ENCODE measurements around the gene EVI5. TPM values are rescaled to one million over a fixed set of nuclear protein-coding genes. Genes with fewer than 3 reads are reported as not detected.

Gene EVI5
- polyA plus RNA-seq, 2 of the 4 experiments (the other 2 are of a cell fraction) = 10.2 to 10.4 TPM

- DNase-seq (ENCODE audit: low read depth in 1 of 2, low spot score in 1 of 2) (no peak), FAIRE-seq (no peak), ATAC-seq (no peak)
- TF ChIP-seq FOSB (CRISPR knock-in tag; IDR thresholded peaks at IDR 0.05) (no peak), GATA3 (IDR thresholded peaks at IDR 0.05; ENCODE audit: borderline replicate concordance) (no peak), MYC (IDR thresholded peaks at IDR 0.05; ENCODE audit: borderline replicate concordance, low read length) (no peak), FOXS1 (CRISPR knock-in tag; IDR thresholded peaks at IDR 0.05) (no peak), MAZ (IDR thresholded peaks at IDR 0.05; ENCODE audit: borderline replicate concordance, low read depth, low read length) (no peak), FOSL2 (IDR thresholded peaks at IDR 0.05) (no peak), FOSL2 (CRISPR knock-in tag; IDR thresholded peaks at IDR 0.05) (no peak), HOXB13 (CRISPR knock-in tag; IDR thresholded peaks at IDR 0.05; ENCODE audit: low read depth) (no peak), HOXB5 (CRISPR knock-in tag; IDR thresholded peaks at IDR 0.05) (no peak), CEBPB (IDR thresholded peaks at IDR 0.05) (no peak), ESRRA (IDR thresholded peaks at IDR 0.05; ENCODE audit: borderline replicate concordance, low read length) (no peak), ZC3H11A (IDR thresholded peaks at IDR 0.05) (no peak), NFE2L2 (conservative IDR thresholded peaks at IDR 0.05; ENCODE audit: low read length) (no peak), JUNB (IDR thresholded peaks at IDR 0.05) (no peak), PHF8 (IDR thresholded peaks at IDR 0.05; ENCODE audit: borderline replicate concordance, low read depth) (no peak)
- TF ChIP-seq, protein P1, sequence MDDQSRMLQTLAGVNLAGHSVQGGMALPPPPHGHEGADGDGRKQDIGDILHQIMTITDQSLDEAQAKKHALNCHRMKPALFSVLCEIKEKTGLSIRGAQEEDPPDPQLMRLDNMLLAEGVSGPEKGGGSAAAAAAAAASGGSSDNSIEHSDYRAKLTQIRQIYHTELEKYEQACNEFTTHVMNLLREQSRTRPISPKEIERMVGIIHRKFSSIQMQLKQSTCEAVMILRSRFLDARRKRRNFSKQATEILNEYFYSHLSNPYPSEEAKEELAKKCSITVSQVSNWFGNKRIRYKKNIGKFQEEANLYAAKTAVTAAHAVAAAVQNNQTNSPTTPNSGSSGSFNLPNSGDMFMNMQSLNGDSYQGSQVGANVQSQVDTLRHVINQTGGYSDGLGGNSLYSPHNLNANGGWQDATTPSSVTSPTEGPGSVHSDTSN (IDR thresholded peaks at IDR 0.05) = no peak
- TF ChIP-seq, protein P2, sequence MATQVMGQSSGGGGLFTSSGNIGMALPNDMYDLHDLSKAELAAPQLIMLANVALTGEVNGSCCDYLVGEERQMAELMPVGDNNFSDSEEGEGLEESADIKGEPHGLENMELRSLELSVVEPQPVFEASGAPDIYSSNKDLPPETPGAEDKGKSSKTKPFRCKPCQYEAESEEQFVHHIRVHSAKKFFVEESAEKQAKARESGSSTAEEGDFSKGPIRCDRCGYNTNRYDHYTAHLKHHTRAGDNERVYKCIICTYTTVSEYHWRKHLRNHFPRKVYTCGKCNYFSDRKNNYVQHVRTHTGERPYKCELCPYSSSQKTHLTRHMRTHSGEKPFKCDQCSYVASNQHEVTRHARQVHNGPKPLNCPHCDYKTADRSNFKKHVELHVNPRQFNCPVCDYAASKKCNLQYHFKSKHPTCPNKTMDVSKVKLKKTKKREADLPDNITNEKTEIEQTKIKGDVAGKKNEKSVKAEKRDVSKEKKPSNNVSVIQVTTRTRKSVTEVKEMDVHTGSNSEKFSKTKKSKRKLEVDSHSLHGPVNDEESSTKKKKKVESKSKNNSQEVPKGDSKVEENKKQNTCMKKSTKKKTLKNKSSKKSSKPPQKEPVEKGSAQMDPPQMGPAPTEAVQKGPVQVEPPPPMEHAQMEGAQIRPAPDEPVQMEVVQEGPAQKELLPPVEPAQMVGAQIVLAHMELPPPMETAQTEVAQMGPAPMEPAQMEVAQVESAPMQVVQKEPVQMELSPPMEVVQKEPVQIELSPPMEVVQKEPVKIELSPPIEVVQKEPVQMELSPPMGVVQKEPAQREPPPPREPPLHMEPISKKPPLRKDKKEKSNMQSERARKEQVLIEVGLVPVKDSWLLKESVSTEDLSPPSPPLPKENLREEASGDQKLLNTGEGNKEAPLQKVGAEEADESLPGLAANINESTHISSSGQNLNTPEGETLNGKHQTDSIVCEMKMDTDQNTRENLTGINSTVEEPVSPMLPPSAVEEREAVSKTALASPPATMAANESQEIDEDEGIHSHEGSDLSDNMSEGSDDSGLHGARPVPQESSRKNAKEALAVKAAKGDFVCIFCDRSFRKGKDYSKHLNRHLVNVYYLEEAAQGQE (IDR thresholded peaks at IDR 0.05) = no peak
- Histone ChIP-seq H3K9me3 (no peaks in the 10 kb centered on the region), H3K4me2 (no peak overlapping the region), H3K4me3 (no peak overlapping the region), H3K4me1 (no peaks in the 10 kb centered on the region), H3K27ac (no peak overlapping the region)
- ChIA-PET POLR2A (no interaction called here), CTCF (no interaction called here)
- whole genome bisulfite sequencing (ENCODE audit: missing lambda C conversion rate) = 84% methylated on average over 9 of the region's 9 CpGs
Measured at GRCh38 chr1:92543131-92544055, 241.5 kb downstream of the EVI5 start.

- no peak for ATAC-seq
- ChIA-PET POLR2A (no interaction called here), CTCF (no interaction called here)
- peaks cover 12% of the 10 kb centered on the region; the same call in 2 of the 3 replicates for H3K4me1 ChIP-seq
- DNase-seq (ENCODE audit: low read depth in 1 of 2, low spot score in 1 of 2) = no peak
- H3K27ac ChIP-seq = no peak overlapping the region
- TF ChIP-seq TP53 (CRISPR knock-in tag; IDR thresholded peaks at IDR 0.05) (no peak), SMC3 (IDR thresholded peaks at IDR 0.05) (no peak), SREBF2 (IDR thresholded peaks at IDR 0.05) (no peak)
- no peak for FAIRE-seq
- 72% methylated on average over 2 of the region's 2 CpGs for WGBS (ENCODE audit: missing lambda C conversion rate)
- no peak overlapping the region for H3K4me2 ChIP-seq
- H3K9me3 ChIP-seq = no peaks in the 10 kb centered on the region
- H3K4me3 ChIP-seq = no peak overlapping the region
Measured at GRCh38 chr1:92538413-92539061, 246.4 kb downstream of the EVI5 start.
